Liver (tissue), 3 donors: ENCODE results near the gene FARS2.

ENCODE experiments used
- ATF3 ChIP-seq: IDR thresholded peaks from 2 replicates; pipeline ENCODE4 v1.6.1; 2016; ENCODE audit warnings: antibody characterized with exemption
- CTCF ChIP-seq: fragments of 150-350 bp; IDR thresholded peaks from 2 replicates; pipeline ENCODE4 v1.5.1; 2017; ENCODE audit warnings: improper control_type of control experiment, low read depth, low read length; ENCODE audit not compliant: missing input control
- HNF4G ChIP-seq: IDR thresholded peaks from 2 replicates; pipeline ENCODE4 v1.6.1; 2016; ENCODE audit warnings: antibody characterized with exemption
- MAX ChIP-seq: IDR thresholded peaks from 2 replicates; pipeline ENCODE4 v1.6.1; 2016; ENCODE audit warnings: antibody characterized with exemption
- donor health status: healthy.
- donor health status: healthy.

DNA sequence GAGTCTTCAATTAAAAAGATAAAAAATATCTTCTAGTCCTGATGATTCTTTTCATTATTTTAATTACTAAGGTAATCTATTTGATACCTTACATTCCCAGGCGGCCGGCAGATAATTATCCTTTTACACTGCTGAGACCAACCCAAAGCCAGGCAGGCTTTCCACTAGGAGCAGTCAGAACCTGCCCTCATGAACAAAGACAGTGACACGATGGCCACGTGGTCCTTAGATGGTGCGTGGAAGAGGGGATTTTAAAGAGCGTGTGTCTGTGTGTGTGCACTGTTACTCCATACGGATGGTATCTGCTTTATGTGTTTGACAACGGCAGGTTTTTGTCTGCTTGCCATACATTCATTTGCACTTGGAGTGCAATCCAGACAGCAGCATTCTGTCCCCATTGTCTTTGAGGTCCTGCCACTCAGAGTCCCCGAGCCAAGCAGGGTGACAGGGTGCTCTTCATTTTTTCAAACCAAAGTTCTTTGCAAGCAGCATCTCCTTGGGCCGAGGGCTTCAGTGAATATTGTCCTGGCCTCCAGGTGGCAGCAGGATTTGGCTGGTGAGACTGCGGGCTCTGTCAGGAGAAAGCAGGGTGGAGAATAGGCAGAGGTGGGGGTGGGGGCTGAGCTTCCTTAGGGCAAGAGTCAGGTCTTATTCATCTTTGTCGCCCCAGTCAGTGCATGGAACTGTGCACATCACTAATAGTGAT lies 484.9 kb downstream of the FARS2 start:
- TF ChIP-seq CTCF (no peak), HNF4G (no peak), ATF3 (no peak), MAX (no peak)
